GM12878 (cell line): ENCODE measurements around the gene KLRC2. TPM values are rescaled to one million over a fixed set of nuclear protein-coding genes. Genes with fewer than 3 reads are reported as not detected.
"Not testable (repeated sequence)": the region's sequence is repeated elsewhere in the genome, so short reads cannot be mapped to it uniquely, and the experiment has no call there.

Source experiments
- ATAC-seq: fragments of 200-7000 bp; cut with Tn5 transposase; 3 replicates; pipeline ENCODE4 v1.9.1; 2020; ENCODE audit warnings: mild to moderate bottlenecking, moderate library complexity
- BruUV-seq: library from RNA; stranded (reverse); fragments of 400-500 nt; replicated peaks from 2 replicates; lab custom pipeline; 2021; lab: Mats Ljungman, UMichigan
- CTCF ChIA-PET: fragments of 300-600 bp; sonication (Branson Sonifier 250); formaldehyde crosslinking; extraction: SDS; loops from one replicate; lab custom pipeline; 2021; ENCODE audit warnings: inconsistent platforms; lab: Yijun Ruan, JAX
- POLR2A ChIA-PET: fragments of 350-600 bp; formaldehyde crosslinking; extraction: SDS; loops from one replicate; lab custom pipeline; 2021; ENCODE audit warnings: inconsistent platforms; lab: Charles Lee
- RAD21 ChIA-PET: fragments of 300-600 bp; sonication (Branson Sonifier 250); formaldehyde crosslinking; loops from one replicate; lab custom pipeline; 2023; ENCODE audit warnings: antibody characterized with exemption; ENCODE audit not compliant: unreplicated experiment; lab: Charles Lee
- SMC1A ChIA-PET: fragments of 300-600 bp; sonication (Branson Sonifier 250); formaldehyde crosslinking; loops from one replicate; lab custom pipeline; 2023; ENCODE audit not compliant: unreplicated experiment, uncharacterized antibody; lab: Charles Lee
- DNase-seq: peaks from one replicate; pipeline ENCODE4 v3.0.0-alpha.2; 2011; ENCODE audit warnings: low read depth, low spot score
- FAIRE-seq: peaks from 3 replicates; lab custom pipeline; 2011; peaks lifted over from hg19 to GRCh38; lab: Jason Lieb, UNC
- H2AFZ ChIP-seq: 2 replicates; pipeline ENCODE4 v1.6.0; 2011; ENCODE audit warnings: low read depth, low read length, control low read depth; ENCODE audit not compliant: control insufficient read depth
- H3K27ac ChIP-seq: 2 replicates; pipeline ENCODE4 v1.5.1; 2011; ENCODE audit warnings: control low read depth; ENCODE audit not compliant: control insufficient read depth, insufficient read depth
- H3K27me3 ChIP-seq, 2 experiments: replicated peaks in 1 of 2; 2 replicates each; pipeline versions ENCODE4 v1.6.0 to v1.6.1; 2011; ENCODE audit warnings: low read length in 1 of 2; ENCODE audit not compliant: control insufficient read depth in 2 of 2, insufficient read depth in 2 of 2
- H3K36me3 ChIP-seq, 2 experiments: 2 replicates each; pipeline ENCODE4 v1.5.1; 2011; ENCODE audit warnings: low read length in 1 of 2; ENCODE audit not compliant: control insufficient read depth in 2 of 2, insufficient read depth in 2 of 2
- H3K4me1 ChIP-seq: 2 replicates; pipeline ENCODE4 v1.6.1; 2011; ENCODE audit warnings: mild to moderate bottlenecking, low read length, moderate library complexity, mixed read lengths; ENCODE audit not compliant: control insufficient read depth, insufficient read depth
- H3K4me2 ChIP-seq: 2 replicates; pipeline ENCODE4 v1.6.0; 2011; ENCODE audit warnings: control low read depth; ENCODE audit not compliant: control insufficient read depth, insufficient read depth
- H3K4me3 ChIP-seq: fragments of 200-600 bp; sonication (generic); 2 replicates; pipeline ENCODE4 v1.5.1; 2016
- H3K79me2 ChIP-seq: 2 replicates; pipeline ENCODE4 v1.6.0; 2011; ENCODE audit warnings: low read length; ENCODE audit not compliant: control insufficient read depth, insufficient read depth
- H3K9ac ChIP-seq: 2 replicates; pipeline ENCODE4 v1.8.0; 2011; ENCODE audit warnings: low read length, control low read depth, mixed read lengths; ENCODE audit not compliant: control insufficient read depth, insufficient read depth
- H3K9me3 ChIP-seq: replicated peaks from 3 replicates; pipeline ENCODE4 v1.5.1; 2011; ENCODE audit warnings: mild to moderate bottlenecking, low read length; ENCODE audit not compliant: control insufficient read depth, insufficient read depth
- H4K20me1 ChIP-seq: 2 replicates; pipeline ENCODE4 v1.6.0; 2011; ENCODE audit not compliant: control insufficient read depth, insufficient read depth
- ETV6 ChIP-seq, 2 experiments: fragments of 450-650 bp in 1 of 2; IDR thresholded peaks in 1 of 2; conservative IDR thresholded peaks in 1 of 2; 2 replicates each; pipeline ENCODE4 v1.6.1; 2014; ENCODE audit warnings: antibody characterized with exemption in 1 of 2, borderline replicate concordance in 1 of 2, low read depth in 1 of 2, mild to moderate bottlenecking in 1 of 2, moderate library complexity in 1 of 2
- KLF5 ChIP-seq: fragments of 450-650 bp; IDR thresholded peaks from 2 replicates; pipeline ENCODE4 v1.6.1; 2014; ENCODE audit warnings: mild to moderate bottlenecking; ENCODE audit not compliant: partially characterized antibody
- WGBS: methylation state at CpG from one replicate; pipeline ENCODE4 v1.1.6; 2016; ENCODE audit warnings: low lambda C conversion rate; ENCODE audit not compliant: insufficient replicate concordance, insufficient coverage; ENCODE audit errors: missing lambda C conversion rate; 5-methylcytosine and 5-hydroxymethylcytosine counted together
- in situ Hi-C: fragments of 300-500 bp; cut with MboI; formaldehyde crosslinking; loops from 9 replicates; pipeline ENCODE4 v1.14.3; 2018; ENCODE audit warnings: mixed read lengths
- intact Hi-C: fragments of 100-400 bp; cut with micrococcal nuclease; formaldehyde crosslinking; loops from one replicate; pipeline ENCODE4 v1.14.2; 2022; ENCODE audit not compliant: unreplicated experiment
- polyA plus RNA-seq, 11 experiments: library from polyadenylated mRNA; depleted of rRNA in 4 of 11; unstranded in 6 of 11; stranded (reverse) in 5 of 11; fragments of >200 nt; fragmentation: Nextera tagmentation in 4 of 11; fragmentation: Illumina TruSeq in 1 of 11; extraction: Ambion mirVana in 4 of 11; extraction: Trizol in 1 of 11; gene quantifications; 1 replicate in 1 of 11; 2 replicates in 10 of 11; pipeline versions ENCODE4 v1.2.1 to v1.2.3, GENCODE V29; 2011 to 2016; ENCODE audit warnings: inconsistent platforms in 2 of 11, missing spikeins in 2 of 11, low read depth in 1 of 11
- total RNA-seq, 4 experiments: library from RNA; depleted of rRNA in 3 of 4; stranded (reverse); fragments of >200 nt in 3 of 4; fragmentation: Illumina TruSeq in 1 of 4; extraction: Trizol in 1 of 4; gene quantifications; 2 replicates each; pipeline versions ENCODE4 v1.2.1 to v1.2.3, GENCODE V29; 2013 to 2021
- TF ChIP-seq, protein P1 (sequence below): fragments of 450-650 bp; IDR thresholded peaks from 2 replicates; pipeline ENCODE4 v1.6.1; 2017; ENCODE audit warnings: mild to moderate bottlenecking, low read depth, inconsistent platforms; ENCODE audit not compliant: poor library complexity, severe bottlenecking

The KLRC2 gene
- total and polyA plus RNA-seq, 10 of the 15 experiments (the other 5 are each of a cell fraction or from before 2014, with no cell fraction given): 0.15 to 0.40 (median 0.20) TPM; not detected in 5

DNA sequence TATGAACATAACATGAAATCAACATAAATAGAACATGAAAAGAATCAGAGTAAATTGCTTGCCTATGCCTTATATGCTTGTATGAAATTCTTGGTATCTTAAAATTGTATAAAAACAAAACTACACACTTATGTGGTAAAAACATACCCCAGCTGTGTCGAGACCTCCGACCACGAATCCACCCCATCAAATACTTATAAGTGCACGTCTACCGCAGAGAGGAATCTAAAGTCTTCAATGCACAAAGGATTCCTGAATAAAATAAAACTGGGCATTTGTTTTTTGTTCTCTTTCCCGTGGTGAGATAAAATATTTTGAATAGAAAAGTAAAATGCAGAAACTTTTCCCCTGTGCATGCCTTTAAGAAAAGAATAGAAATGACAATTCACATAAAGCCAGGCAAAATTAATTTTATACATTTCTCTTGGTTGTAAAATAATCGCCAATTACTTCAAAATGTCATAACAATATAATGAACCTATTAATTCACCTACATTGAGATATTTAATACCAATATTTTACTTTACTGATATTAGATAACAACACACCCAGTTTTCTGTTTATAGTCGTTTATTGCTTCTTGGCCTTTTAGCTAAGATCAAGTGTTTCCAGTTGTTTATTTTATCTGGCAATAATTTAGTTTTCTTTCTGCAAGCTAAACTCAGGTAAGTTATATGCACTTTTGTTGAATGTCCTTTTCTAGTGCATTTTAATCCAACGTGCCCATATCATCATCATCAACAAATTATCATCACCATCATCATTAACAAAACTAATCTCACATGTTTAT is 47.0 kb downstream of the KLRC2 start (continued):
- TF ChIP-seq, protein P1, sequence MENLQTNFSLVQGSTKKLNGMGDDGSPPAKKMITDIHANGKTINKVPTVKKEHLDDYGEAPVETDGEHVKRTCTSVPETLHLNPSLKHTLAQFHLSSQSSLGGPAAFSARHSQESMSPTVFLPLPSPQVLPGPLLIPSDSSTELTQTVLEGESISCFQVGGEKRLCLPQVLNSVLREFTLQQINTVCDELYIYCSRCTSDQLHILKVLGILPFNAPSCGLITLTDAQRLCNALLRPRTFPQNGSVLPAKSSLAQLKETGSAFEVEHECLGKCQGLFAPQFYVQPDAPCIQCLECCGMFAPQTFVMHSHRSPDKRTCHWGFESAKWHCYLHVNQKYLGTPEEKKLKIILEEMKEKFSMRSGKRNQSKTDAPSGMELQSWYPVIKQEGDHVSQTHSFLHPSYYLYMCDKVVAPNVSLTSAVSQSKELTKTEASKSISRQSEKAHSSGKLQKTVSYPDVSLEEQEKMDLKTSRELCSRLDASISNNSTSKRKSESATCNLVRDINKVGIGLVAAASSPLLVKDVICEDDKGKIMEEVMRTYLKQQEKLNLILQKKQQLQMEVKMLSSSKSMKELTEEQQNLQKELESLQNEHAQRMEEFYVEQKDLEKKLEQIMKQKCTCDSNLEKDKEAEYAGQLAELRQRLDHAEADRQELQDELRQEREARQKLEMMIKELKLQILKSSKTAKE: no peak
- no peak for TF ChIP-seq KLF5
- TF ChIP-seq ETV6 (conservative IDR thresholded peaks at IDR 0.05 in 1 of 2, IDR thresholded peaks at IDR 0.05 in 1 of 2; ENCODE audit: borderline replicate concordance in 1 of 2, low read depth in 1 of 2): no peak

DNA sequence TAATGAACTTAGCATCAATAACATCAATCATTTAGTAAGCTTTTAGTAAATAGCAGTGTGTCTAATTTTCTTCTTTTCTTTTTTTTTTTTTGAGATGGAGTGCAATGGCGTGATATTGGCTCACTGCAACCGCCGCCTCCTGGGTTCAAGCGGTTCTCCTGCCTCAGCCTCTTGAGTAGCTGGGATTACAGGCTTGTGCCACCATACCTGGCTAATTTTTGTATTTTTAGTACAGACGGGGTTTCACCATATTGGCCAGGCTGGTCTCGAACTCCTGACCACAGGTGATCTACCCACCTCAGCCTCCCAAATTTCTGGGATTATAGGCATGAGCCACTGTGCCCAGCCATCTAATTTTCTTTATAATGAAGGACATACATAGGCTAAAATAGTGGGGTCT is 48.3 kb downstream of the KLRC2 start:
- WGBS: 67% methylated on average over 4 of the region's 6 CpGs
- H3K4me1 ChIP-seq, H3K27me3 ChIP-seq, H3K9me3 ChIP-seq, H3K4me3 ChIP-seq, ATAC-seq, H3K36me3 ChIP-seq, H3K79me2 ChIP-seq, H4K20me1 ChIP-seq, H2AFZ ChIP-seq, DNase-seq, H3K9ac ChIP-seq, BruUV-seq, in situ Hi-C loops, H3K4me2 ChIP-seq, FAIRE-seq, H3K27ac ChIP-seq, intact Hi-C loops, RAD21 ChIA-PET: not testable (repeated sequence)
- ChIA-PET SMC1A (interaction anchor here (1.8 to 3.1 kb wide), 2 partner anchors 21 to 23 kb away, joined by 7 to 13 read pairs; no protein-coding TSS in a partner anchor), CTCF (interaction anchor here (1.1 to 3.1 kb wide), 2 partner anchors 20 to 22 kb away, joined by 3 to 13 read pairs; no protein-coding TSS in a partner anchor), POLR2A (interaction anchor here (1.0 kb wide), 1 partner anchor 22 kb away, joined by 3 read pairs; no protein-coding TSS in a partner anchor)
